ENCODE measurements around the gene ANKLE2.
"Not testable (repeated sequence)": the region's sequence is repeated elsewhere in the genome, so short reads cannot be mapped to it uniquely, and the experiment has no call there.

Gene ANKLE2

DNA sequence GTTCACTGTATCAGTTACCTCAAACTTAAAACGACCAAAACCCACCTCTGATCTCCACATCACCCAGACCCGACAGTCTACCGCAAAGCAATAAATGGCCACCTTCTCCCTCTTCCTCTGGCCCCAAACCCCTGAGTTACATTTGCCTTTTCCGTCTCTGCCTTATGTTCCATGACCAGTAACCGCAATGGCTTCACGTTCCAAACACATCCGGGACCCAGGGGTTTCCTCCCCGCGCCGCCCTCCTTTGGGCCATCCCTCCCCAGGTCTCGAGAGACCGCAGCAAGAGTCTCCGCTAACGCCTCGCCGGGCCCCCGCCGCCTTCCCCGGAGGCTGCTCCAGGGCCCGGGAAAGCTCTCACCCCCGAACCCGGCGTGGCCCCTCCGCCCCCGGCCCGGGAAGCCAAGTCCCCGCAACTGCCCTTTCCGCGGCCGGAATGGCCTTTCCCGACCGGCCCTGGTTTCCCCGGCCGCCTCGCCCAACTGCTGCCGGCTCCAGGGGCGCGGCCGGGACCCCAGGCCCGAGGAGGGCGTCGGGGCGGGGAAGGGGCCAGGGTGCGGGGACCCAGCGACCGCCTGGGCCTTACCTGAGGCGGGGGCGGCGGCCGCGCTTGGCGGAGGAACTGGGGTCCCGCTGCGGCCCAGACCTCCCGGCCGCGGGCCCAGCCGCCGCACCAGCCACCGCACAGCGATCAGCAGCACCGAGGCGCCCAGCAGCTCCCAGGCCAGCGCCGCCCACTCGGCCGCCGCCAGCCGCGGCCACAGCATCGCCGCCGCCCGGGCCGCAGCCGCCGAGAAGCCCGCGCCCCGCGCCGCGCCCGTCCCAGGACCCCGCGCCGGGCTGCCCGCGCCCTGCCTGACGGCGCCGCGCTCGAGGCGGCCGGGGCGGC, at the start of gene ANKLE2:
TSS of gene ANKLE2 (minus strand) at position 801 of the 889 bp plus-strand sequence. CDS start at position 767, 34 bp downstream.
- DNase-seq (ENCODE audit: low spot score in 2 of 2) (peak; percentile 54 to 85), ATAC-seq (peak; percentile 52)
- Mint-ChIP-seq H3K4me1 (peaks cover 27% of the 10 kb centered on the region), H3K36me3 (peaks cover 50% of the 10 kb centered on the region), H3K27ac (peak within 1 kb of the TSS; percentile 99), H3K9me3 (no peaks in the 10 kb centered on the region), H3K4me3 (peak within 1 kb of the TSS; percentile 98)

DNA sequence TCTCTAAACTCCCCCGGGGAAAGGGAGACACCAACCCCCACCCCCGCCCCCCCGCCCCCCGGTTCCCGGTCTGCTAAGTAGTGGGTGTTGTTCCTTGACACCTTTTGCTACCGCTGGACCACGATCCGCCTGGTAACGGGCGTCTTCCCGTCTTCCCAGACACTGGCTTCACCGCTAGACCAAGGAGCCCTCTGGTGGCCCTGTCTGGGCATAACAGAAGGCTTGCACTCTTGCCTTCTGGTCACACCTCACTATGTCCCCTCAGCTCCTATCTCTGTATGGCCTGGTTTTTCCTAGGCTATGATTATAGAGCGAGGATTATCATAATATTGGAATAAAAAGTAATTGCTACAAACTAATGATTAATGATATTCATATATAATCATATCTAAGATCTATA, 47.8 kb upstream of the ANKLE2 start:
- DNase-seq (ENCODE audit: low spot score in 2 of 2); H3K9me3 Mint-ChIP-seq; H3K27ac Mint-ChIP-seq; ATAC-seq; H3K4me3 Mint-ChIP-seq: not testable (repeated sequence)
- Mint-ChIP-seq H3K4me1 (peaks cover 14% of the 10 kb centered on the region), H3K36me3 (peaks cover 97% of the 10 kb centered on the region)

DNA sequence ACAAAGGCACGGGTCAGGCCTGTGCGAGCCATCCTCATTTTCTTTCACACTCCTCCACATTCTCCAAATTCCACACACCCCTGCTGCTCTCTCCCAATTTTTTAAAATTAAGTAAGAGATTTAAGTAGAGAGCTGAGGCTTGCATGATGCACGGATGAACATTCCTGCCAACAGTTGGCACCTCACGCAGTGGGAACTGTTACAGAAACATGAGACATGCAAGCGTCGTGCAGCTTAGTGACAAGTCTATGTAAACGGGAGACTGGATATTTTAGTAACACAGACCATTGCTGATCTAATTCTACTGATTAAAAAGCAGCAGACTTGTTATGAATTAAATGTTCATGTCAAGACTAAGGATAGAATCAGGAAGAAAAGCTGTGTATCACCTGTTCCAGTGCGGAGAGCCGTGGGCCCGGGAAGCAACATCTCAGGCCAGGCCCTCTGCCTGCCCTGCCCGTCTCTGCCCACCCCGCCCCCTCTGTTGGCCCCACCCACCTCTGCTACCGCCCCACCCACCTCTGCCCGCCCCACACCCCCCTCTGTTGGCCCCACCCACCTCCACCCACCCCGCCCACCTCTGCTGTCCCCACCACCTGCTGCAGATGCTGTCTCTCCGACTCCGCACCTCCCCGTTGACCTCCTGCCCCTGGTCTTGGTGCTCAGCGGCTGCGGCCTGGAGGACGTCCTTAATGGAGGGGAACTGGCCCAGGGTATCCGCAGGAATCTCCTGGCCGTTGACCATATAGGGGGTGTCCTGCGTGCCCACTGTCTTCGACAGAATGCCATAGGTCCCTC, 45.9 kb upstream of the ANKLE2 start:
- DNase-seq (ENCODE audit: low spot score in 2 of 2) (no peak), ATAC-seq (no peak)
- no peaks in the 10 kb centered on the region for H3K9me3 Mint-ChIP-seq
- peaks cover 14% of the 10 kb centered on the region for H3K4me1 Mint-ChIP-seq
- peaks cover 97% of the 10 kb centered on the region for H3K36me3 Mint-ChIP-seq
- H3K27ac Mint-ChIP-seq, result no peak overlapping the region
- H3K4me3 Mint-ChIP-seq, result no peak overlapping the region

DNA sequence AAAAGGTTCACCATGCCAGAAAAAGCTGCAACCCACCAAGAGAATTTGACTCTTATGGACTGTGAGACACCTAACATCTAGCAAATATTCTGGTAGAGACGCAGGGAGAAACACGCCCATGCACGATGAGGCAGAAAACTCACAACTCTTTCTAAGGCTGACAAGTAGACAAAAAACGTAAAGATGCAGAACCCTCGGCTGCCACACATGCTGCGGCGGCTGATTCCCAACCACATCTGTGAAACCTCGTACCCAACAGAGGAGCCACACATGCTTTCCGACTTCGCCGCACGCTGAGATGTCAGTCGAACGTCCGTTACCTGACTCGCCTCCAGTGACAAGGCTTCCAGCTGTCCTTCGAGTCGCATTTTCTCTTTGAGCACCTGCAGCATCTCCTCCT, 45.2 kb upstream of the ANKLE2 start:
- Mint-ChIP-seq H3K4me1 (peaks cover 14% of the 10 kb centered on the region), H3K27ac (no peak overlapping the region), H3K4me3 (no peak overlapping the region), H3K36me3 (peaks cover 97% of the 10 kb centered on the region), H3K9me3 (no peaks in the 10 kb centered on the region)
- ATAC-seq, result no peak
- DNase-seq (ENCODE audit: low spot score in 2 of 2), result no peak

DNA sequence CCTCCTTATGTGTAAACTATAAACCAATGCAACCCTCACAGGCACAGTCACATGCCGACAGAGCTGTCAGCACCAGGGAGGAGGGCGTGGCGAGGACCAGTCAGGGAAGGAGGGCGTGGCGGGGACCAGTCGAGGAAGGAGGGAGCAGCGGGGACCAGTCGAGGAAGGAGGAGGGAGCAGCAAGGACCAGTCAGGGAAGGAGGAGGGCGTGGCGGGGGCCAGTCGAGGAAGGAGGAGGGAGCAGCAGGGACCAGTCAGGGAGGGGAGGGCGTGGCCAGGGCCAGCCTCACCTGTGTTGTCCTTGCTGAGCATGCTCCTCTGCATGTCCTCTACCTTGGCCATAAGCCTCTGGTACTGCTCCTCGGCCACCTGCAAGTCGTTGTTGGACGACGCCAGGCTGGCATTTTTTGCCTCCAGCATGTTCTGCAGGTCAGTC, 42.8 kb upstream of the ANKLE2 start:
- H3K4me1 Mint-ChIP-seq, result peaks cover 7% of the 10 kb centered on the region
- no peak overlapping the region for H3K27ac Mint-ChIP-seq
- no peak for ATAC-seq
- no peak for DNase-seq (ENCODE audit: low spot score in 2 of 2)
- H3K4me3 Mint-ChIP-seq, result no peak overlapping the region
- H3K36me3 Mint-ChIP-seq, result peaks cover 97% of the 10 kb centered on the region
- no peaks in the 10 kb centered on the region for H3K9me3 Mint-ChIP-seq

DNA sequence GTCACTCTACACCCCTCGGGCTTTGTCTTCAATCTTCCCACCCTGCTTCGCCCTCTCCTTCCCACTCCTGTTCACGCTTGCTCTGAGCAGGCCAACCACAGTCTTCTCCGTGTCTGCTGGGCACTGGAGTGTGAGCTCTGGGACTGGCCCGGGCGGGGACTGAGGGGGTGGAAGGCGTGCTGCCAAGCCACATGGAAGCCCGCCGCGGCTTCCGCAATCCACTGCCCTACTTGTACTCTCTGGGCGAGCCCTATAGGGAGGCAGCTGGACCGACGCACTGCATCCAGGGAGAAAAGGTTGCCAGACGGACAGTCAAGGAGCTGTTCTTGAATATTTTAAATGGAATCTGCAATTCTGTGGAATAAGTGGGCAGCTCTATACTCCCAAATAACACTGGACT, 42.3 kb upstream of the ANKLE2 start:
- peaks cover 97% of the 10 kb centered on the region for H3K36me3 Mint-ChIP-seq
- ATAC-seq (no peak), DNase-seq (ENCODE audit: low spot score in 2 of 2) (no peak)
- H3K4me3 Mint-ChIP-seq, result no peak overlapping the region
- no peaks in the 10 kb centered on the region for H3K9me3 Mint-ChIP-seq
- H3K4me1 Mint-ChIP-seq, result peaks cover 6% of the 10 kb centered on the region
- H3K27ac Mint-ChIP-seq, result no peak overlapping the region

DNA sequence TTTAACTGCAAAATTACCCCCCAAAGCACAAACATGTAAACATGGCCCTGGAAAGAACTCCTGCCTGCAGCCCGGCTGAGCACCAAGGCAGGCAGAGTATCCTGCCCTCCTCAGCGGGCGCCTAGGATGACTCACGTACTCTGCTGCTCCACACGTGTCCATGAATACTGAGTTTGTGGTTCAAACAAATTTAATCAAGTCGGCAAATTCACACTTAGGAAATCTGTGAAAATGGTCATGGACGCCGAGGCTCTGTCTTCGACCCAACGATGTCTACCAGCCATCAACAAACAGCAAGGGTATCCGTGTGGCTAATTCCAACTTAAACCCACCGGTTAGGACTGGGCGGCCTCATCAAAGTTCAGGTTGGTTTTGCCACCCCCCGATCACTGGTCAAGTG, 41.5 kb upstream of the ANKLE2 start:
- H3K27ac Mint-ChIP-seq, result no peak overlapping the region
- H3K4me3 Mint-ChIP-seq, result no peak overlapping the region
- H3K36me3 Mint-ChIP-seq, result peaks cover 97% of the 10 kb centered on the region
- ATAC-seq (no peak), DNase-seq (ENCODE audit: low spot score in 2 of 2) (no peak)
- H3K4me1 Mint-ChIP-seq, result no peaks in the 10 kb centered on the region
- no peaks in the 10 kb centered on the region for H3K9me3 Mint-ChIP-seq

DNA sequence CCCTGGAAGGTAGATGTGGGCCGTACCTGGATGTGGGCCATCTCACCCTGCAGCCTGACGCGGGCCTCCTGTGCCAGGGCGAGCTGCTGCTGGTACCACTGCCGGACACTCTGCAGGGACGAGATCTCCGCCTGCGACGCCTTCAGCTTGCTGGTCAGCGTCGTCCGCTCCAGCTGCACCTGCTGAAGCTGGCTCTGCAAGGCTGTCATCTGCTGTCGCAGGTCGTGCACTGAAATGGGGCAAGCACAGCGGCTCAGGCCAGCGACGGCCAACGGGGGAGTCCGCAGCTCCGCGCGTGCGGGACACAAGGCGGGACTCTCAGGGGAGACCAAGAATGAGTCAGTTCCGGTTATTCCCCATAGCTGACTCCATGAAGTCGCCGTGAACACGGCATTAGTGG, 40.1 kb upstream of the ANKLE2 start:
- Mint-ChIP-seq H3K4me3 (no peak overlapping the region), H3K27ac (no peak overlapping the region), H3K36me3 (peaks cover 97% of the 10 kb centered on the region), H3K9me3 (no peaks in the 10 kb centered on the region), H3K4me1 (no peaks in the 10 kb centered on the region)
- ATAC-seq (no peak), DNase-seq (ENCODE audit: low spot score in 2 of 2) (no peak)

DNA sequence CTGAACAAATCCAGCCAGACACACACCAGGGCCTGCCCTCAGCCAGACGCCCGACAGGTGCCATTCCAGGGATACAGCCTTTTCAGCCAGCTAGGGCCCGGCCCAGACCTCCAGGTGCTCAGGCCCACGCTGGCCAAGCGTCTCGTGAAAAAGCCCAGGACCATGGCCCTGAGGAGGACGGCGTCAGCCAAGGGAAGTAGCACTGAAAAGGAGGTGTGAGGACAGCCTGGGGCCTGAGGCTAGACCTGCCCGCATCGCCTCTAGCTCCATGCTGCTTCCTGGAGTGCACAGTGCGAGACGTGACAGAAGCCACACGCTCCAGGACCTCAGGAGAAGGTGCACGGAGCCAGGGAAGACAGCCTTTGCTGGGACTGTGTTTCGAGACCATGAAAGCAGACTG, 37.2 kb upstream of the ANKLE2 start:
- Mint-ChIP-seq H3K4me1 (no peaks in the 10 kb centered on the region), H3K27ac (no peak overlapping the region)

DNA sequence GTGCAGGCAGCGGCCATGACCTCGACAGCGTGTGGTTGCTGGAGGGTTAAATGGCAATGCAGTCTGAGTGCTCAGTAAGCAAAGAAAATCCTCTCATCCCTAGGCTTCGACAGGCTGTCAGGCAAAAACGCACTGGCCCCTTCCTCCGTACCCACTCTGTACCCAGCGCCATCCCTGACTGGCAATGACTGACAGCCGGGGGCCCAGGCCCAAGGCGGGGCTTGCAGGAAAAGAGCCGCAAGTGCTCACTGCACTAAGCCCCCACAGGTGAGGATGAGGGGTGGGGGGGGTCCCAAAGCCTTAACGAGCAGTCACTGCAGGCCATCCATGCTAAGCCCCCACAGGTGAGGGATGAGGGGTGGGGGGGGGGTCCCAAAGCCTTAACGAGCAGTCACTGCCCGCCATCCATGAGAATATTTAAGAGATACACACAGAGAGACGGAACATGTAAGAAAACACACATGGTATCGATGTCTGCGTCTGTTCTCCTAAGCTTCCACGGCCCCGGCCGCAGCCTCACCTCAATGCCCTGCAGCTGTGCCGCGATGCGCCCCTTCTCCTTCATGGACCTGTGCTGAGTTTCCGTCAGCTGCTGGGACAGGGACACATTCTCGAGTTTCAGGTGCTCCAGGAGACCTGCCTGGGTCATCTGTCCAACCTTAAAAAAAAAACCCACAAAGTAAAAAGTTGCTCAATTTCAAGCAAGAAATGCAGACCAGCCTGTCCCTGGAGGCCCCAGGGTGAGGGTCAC, 36.4 kb upstream of the ANKLE2 start:
- no peak overlapping the region for H3K27ac Mint-ChIP-seq
- H3K36me3 Mint-ChIP-seq, result peaks cover 96% of the 10 kb centered on the region
- H3K4me3 Mint-ChIP-seq, result no peak overlapping the region
- ATAC-seq (no peak), DNase-seq (ENCODE audit: low spot score in 2 of 2) (no peak)
- no peaks in the 10 kb centered on the region for H3K4me1 Mint-ChIP-seq
- no peaks in the 10 kb centered on the region for H3K9me3 Mint-ChIP-seq

More for the DNA sequence above, 37.2 kb upstream of the ANKLE2 start:
- ATAC-seq (no peak), DNase-seq (ENCODE audit: low spot score in 2 of 2) (no peak)
- Mint-ChIP-seq H3K9me3 (no peaks in the 10 kb centered on the region), H3K36me3 (peaks cover 100% of the 10 kb centered on the region), H3K4me3 (no peak overlapping the region)

DNA sequence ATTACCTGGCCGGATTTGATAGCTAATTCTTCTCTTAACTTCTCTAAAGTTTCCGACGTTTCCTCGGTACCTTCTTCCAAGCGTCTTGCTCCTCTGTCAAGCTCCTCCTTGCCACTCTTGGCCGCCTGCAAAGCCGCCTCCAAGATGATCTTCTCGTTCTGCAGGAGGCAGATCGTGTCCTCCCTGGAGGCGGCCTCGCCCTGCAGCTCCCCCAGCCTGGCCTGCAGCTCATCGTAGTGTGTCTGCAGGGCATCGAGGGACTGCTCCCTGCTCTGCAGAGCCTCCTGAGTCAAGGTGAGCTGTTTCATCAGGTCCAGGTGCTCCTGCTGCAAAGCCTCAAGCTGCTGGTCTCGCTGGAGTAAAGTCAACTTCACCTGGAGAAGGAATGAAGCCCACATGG, 34.2 kb upstream of the ANKLE2 start:
- DNase-seq (ENCODE audit: low spot score in 2 of 2) (no peak), ATAC-seq (no peak)
- Mint-ChIP-seq H3K27ac (no peak overlapping the region), H3K9me3 (no peaks in the 10 kb centered on the region), H3K36me3 (peaks cover 89% of the 10 kb centered on the region), H3K4me3 (no peak overlapping the region), H3K4me1 (no peaks in the 10 kb centered on the region)

DNA sequence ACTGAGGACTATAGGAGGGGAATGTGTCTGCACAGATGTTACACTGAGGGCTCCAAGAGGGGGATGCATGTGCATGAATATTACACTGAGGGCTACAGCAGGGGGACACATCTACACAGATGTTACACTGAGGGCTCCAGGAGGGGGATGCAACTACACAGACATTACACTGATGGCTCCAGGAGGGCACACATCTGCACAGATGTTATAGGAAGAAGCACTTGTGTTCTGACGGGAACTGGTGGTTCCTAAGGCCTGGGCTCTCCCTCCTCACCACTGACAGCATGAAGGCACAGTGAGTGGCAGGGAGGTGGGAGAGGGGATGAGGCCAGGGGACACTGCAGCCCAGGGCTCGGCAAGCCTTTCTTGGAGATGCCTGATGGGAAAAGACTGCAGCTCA, 30.3 kb upstream of the ANKLE2 start:
- peaks cover 89% of the 10 kb centered on the region for H3K36me3 Mint-ChIP-seq

DNA sequence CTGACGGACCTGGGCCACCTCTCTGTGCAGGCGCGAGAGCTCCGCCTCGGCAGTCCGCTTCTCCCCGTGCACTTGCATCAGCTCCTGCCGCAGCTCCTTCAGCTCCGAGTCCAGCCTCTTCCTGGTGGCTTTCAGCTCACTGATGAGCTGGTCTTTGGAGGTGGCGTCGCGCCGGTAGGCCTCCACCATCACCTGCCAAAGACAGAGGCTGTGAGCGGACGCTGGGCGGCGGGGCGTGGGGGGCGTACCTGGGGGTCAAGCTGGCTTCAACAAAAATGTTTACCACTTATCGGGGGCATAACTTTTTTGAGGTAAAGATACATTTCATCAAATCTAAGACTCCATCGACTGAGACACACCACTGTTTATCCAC, 27.5 kb upstream of the ANKLE2 start:
- no peaks in the 10 kb centered on the region for H3K9me3 Mint-ChIP-seq
- peaks cover 9% of the 10 kb centered on the region for H3K4me1 Mint-ChIP-seq
- ATAC-seq, result no peak
- no peak overlapping the region for H3K4me3 Mint-ChIP-seq
- peaks cover 89% of the 10 kb centered on the region for H3K36me3 Mint-ChIP-seq
- DNase-seq (ENCODE audit: low spot score in 2 of 2), result no peak
- H3K27ac Mint-ChIP-seq, result no peak overlapping the region

More for the DNA sequence above, 30.3 kb upstream of the ANKLE2 start:
- not testable (repeated sequence) for H3K4me1 Mint-ChIP-seq; ATAC-seq; H3K4me3 Mint-ChIP-seq; H3K9me3 Mint-ChIP-seq; DNase-seq (ENCODE audit: low spot score in 2 of 2); H3K27ac Mint-ChIP-seq

DNA sequence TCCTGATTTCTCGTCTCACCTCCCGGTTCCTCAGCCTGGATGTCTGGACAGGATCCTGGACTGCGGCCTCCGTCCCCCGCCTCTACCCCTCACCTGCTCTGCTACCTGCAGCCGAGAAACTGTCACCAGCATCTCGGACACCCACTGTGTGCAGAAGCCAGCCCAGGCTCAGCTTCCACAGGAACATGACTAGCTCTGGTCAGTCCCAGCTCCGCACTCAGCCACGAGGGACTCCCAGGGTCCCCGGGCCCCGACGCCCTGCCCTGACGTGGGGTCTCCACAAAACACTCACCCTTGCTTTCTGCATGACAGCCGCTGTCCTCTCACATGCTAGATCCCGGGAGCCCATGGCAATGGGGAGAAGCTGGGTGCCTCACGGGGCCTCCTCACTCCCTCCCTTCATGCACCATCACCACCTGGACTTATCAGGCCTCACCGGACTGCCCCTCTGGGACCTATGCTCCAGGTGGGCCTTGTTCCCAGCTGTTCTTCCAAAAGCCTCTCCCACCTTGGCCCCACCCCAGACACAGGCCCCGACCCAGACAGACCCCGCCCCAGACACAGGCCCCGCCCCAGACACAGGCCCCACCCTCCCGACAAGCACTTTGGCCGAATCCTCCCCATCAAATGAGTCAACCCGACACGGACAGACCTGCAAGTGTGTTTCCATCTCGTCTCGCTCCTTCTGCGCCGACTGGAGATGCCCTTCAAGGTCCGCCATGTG, 26.9 kb upstream of the ANKLE2 start:
- Mint-ChIP-seq H3K4me1 (peaks cover 9% of the 10 kb centered on the region), H3K4me3 (no peak overlapping the region), H3K36me3 (peaks cover 89% of the 10 kb centered on the region), H3K9me3 (no peaks in the 10 kb centered on the region), H3K27ac (peak overlapping the region; percentile 86)
- DNase-seq (ENCODE audit: low spot score in 2 of 2), result no peak
- no peak for ATAC-seq

DNA sequence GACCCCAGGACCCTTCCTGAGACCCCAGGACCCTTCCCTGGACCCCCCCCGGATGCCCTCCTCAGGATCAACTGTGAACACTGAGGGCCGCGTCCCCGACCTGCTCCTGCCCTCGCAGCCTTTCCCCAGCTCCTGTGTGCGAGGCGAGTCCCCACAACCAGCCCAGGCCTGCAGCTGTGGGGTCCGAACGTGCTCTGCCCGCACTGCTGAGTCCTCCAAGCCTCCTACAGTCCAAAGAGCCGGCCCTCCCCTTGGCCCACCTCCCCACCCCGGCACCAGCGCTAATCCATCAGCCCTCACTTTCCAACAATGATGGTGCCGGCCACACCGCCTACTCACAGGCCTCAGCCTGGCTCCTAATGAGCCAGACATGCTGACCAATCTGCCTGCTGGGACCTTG, 26.2 kb upstream of the ANKLE2 start:
- peaks cover 9% of the 10 kb centered on the region for H3K4me1 Mint-ChIP-seq
- H3K4me3 Mint-ChIP-seq, result no peak overlapping the region
- H3K27ac Mint-ChIP-seq, result peak overlapping the region; percentile 86
- peaks cover 94% of the 10 kb centered on the region for H3K36me3 Mint-ChIP-seq
- ATAC-seq (no peak), DNase-seq (ENCODE audit: low spot score in 2 of 2) (no peak)
- no peaks in the 10 kb centered on the region for H3K9me3 Mint-ChIP-seq

Measured in stimulated activated effector memory CD8-positive, alpha-beta T cell treated with anti-CD3 and anti-CD28 coated beads, Interleukin-12 subunit alpha, Interleukin-12 subunit beta, amount 100 ng/mL, for 72 hours (primary cell).